GM18507 (cell line): Measurements from ENCODE around the gene FAM240B.

Experiments
- DNase-seq: peaks from one replicate; pipeline ENCODE4 v3.0.0; 2011; ENCODE audit warnings: low read depth; ENCODE audit not compliant: insufficient read length; ENCODE audit errors: extremely low spot score
- FAIRE-seq: peaks from 2 replicates; lab custom pipeline; 2011; peaks lifted over from hg19 to GRCh38; lab: Jason Lieb, UNC

The FAM240B gene

DNA sequence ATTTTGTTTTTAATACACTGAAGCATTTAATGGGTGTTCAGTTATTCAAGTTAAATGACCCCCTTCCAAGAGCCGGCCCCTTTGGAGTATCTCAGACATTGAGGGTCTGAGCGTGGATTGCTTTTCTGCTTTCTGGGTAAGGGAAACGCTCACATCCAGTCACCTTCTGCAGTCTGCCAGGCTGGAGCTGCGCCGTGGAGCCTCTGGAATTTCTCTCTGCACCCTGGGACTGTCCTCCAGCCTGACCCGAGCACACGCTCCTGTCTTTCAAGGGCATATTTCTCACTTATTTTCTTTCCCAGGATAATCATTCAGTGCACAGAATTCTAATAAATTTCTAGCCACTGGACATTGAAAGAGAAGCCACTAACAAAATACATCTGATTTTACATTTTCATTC is 13.4 kb downstream of the FAM240B start:
- FAIRE-seq: no peak
- DNase-seq: no peak

DNA sequence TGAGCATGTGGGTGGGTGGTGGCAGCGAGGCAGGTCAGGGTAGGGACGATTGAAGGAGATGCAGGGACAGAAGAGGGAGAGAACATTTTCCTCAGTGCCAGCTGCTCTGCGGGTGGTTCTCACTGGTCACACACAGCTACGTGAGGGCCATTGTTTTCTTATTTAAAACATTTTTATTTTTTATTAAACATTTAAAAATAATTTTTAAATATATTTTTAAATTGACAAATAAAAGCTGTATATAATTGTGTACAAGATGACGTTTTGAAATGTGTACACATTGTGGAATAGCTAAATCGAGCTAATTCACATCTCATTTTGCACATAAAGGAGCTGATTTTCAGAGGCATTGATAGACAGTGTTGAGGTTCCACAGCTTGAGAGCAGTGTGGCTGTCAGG is 14.0 kb downstream of the FAM240B start:
- DNase-seq: no peak
- FAIRE-seq: no peak

GRCh38 chr9:38700695-38701094 is 19.2 kb downstream of the FAM240B start:
- FAIRE-seq: no peak
- no peak for DNase-seq

- no peak for FAIRE-seq
These were observed 20.6 kb downstream of the FAM240B start for GRCh38 chr9:38699337-38699736.

GRCh38 chr9:38697776-38698300 is 22.1 kb downstream of the FAM240B start:
- FAIRE-seq (no peak), DNase-seq (no peak)

More at GRCh38 chr9:38699337-38699736, 20.6 kb downstream of the FAM240B start:
- no peak for DNase-seq

DNA sequence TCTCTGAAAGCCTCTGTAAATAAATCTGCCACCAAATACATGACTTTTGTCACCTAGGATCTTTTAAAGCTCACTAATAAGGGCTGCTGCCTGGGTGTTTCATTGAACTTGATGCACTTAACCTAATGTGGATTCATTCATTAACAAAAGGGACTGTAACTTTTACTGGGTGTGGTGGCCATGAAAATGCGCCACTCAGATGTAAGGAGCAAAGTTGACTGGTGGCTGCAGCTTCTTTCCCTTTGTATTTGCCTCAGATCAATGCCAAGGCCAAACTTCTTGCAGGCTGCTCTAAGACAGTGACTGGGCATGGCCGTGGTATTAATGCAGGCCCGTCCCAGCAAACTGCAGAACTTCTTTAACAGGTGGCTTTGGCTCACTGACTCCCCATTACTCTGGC is 22.9 kb downstream of the FAM240B start:
- FAIRE-seq (no peak), DNase-seq (no peak)

DNA sequence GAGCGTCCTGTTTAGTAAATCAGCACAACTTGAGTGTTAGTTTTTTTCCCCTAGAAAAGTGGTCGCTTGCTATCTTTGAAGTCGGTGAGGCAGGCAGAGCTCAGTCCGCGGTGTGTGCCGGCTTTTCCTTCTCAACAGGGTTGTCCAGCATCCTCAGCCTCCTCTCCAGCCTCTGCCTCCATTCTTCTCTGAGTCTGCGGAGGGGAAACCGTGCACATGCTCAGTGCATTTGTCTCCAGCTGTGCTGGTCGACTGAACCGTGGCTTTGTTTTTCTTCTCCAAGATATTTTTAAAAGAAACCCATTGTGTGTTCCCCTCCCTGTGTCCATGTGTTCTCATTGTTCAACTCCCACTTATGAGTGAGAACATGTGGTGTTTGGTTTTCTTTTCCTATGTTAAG is 25.3 kb downstream of the FAM240B start:
- FAIRE-seq: no peak
- no peak for DNase-seq

DNA sequence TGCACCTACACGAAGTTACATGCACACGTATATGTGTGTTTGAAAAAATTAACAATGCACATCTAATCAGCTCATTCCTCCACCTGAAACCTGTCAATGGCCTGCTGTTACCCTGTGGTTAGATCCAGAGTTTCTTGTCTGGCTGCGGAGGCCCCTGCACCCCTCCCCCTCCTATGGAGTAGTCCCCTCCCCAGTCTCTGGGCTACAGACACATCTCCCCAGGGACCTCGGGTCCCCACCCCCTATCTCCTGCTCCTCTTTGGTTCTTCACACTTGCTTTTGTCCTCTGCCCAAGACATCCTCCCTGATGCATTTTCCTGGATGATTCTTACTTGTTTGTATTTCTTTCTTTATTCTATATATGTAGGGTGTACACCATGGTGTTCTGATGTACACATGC is 27.2 kb downstream of the FAM240B start:
- no peak for DNase-seq
- FAIRE-seq: no peak

- DNase-seq (no peak), FAIRE-seq (no peak)
These were observed 29.4 kb downstream of the FAM240B start for GRCh38 chr9:38690574-38690973.

DNA sequence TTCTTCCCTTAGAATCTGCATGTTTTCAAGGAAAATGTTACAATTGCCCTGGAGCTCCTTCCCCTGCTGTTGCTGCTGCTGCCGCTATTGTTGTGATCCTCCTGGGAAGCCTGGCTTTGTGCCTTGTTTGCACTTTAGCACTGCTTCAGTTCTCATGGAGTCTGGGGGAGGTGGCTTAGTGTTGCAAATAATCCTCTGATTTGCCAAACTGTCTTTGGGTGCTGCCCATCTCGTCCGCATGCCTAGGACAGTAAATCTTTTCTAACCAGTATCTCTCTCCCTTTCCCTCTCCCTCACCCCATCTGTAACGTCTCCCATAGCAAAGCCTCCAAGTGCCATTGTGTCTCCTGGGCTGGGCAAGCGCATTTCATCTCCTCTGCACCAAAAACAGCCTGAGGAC is 30.3 kb downstream of the FAM240B start:
- FAIRE-seq (no peak), DNase-seq (no peak)

DNA sequence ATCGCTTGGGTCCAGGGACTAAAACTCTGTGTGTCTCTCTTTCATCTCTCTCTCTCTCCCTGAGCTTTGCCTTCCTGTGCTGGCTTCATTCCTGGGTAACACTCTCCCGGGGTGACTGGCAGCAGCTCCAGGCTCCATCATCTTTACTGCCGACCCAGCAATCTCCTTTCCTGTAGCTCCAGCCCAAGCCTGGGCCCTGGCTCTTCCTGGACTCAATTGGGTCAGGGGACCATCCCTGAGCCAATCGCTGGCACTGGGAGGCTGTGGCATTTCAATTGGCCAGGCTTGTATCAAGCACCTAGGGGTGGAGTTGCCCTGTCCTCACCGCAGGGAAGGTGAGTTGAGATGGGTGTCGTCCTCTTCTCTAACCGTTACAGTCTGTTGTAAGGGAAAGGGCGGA is 31.9 kb downstream of the FAM240B start:
- FAIRE-seq (no peak), DNase-seq (no peak)

DNA sequence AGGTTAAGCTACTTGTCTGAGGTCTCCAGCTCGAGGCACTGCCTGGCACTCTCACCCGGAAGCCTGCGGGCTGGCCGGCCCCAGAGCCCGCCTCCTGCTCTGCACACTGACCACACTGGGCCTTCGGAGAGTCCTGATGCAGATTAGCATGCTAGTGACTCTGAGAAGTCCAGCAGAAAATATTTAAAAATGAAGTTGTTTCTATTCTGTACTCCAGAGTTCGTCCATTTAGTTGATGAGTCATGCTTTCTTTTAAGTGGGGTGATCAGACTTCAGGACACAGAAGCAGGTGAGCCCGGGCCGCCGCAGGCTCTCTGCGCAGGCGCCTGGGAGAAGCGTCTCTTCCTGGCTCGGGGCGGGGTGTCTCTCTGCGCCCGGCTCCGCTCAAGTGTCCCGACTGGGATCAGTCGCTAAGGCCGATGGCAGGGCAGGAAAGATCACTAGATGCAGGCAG is 32.5 kb downstream of the FAM240B start:
- DNase-seq (no peak), FAIRE-seq (no peak)

- FAIRE-seq (no peak), DNase-seq (no peak)
These were observed 33.0 kb downstream of the FAM240B start for GRCh38 chr9:38686933-38687332.

- no peak for FAIRE-seq
- DNase-seq: no peak
These were observed 34.4 kb downstream of the FAM240B start for GRCh38 chr9:38685535-38685934.

GRCh38 chr9:38683336-38683735 is 36.6 kb downstream of the FAM240B start:
- no peak for FAIRE-seq

DNA sequence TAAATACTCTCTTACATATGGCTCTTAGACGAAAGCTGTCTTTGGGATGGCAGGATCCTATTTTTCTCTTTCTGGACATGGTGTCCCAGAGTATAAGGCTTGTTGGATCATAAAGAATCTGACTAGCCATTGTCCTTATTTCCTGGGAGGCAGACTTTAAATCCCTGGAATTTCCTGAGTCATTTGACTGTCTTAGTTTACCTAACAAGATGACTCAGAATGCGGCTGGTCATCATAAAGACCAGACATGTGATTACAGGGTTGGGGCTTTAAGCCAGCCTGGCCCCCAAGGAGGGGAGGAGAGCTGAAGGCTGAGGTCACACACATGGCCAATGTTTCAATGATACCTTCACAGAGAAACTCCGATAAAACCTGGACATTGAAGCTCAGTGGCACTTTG is 37.2 kb downstream of the FAM240B start:
- no peak for FAIRE-seq

More at GRCh38 chr9:38683336-38683735, 36.6 kb downstream of the FAM240B start:
- no peak for DNase-seq

DNA sequence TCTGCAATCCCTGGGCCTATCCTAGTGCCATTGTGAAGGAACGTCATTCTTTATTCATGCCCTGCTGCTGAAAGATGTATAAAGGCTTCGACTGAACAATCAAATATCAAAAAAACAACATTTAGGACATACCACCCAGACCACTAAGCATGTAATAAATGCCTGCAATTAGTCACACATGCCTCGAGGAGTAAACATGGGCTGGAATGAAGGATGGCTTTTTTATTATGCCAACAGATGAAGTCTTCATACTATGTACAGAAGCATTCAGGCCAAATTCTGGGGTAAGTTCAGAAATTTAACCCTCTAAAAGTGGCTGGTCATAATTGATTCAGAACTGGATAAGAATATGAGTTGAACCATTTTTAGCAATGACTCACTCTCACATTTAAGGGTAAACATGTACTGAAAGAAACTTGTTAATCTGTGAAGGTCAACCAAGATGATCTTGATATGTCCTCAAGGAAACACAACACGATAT is 38.1 kb downstream of the FAM240B start:
- FAIRE-seq: no peak
- DNase-seq: no peak

More for the DNA sequence above, 37.2 kb downstream of the FAM240B start:
- DNase-seq: no peak

DNA sequence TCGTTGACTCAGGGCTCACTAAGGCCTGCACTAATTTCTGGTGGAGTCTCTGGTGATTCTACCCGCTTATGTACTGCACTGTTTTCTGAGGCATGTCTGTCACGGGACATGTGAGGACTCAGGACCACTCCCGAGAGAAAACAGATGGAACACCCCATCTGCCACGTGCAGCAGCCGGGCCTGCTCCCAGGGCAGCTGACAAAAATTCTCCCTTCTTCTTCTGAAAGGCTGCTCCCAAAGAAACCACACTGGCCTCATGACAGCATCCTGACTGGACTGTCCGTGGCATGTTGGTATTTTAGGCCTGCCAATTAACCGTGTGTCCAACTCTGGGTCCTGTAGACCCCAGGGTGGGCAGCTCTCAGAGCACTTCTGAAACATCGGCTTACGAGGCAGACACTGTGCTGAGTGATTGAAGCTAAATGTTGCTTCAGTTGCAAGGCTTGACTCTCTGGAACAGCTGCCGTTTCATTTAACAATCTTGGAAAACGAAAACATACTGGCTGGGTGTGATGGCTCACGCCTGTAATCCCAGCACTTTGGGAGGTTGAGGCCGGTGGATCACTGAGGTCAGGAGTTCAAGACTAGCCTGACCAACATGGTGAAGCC is 39.0 kb downstream of the FAM240B start:
- FAIRE-seq (no peak), DNase-seq (no peak)

DNA sequence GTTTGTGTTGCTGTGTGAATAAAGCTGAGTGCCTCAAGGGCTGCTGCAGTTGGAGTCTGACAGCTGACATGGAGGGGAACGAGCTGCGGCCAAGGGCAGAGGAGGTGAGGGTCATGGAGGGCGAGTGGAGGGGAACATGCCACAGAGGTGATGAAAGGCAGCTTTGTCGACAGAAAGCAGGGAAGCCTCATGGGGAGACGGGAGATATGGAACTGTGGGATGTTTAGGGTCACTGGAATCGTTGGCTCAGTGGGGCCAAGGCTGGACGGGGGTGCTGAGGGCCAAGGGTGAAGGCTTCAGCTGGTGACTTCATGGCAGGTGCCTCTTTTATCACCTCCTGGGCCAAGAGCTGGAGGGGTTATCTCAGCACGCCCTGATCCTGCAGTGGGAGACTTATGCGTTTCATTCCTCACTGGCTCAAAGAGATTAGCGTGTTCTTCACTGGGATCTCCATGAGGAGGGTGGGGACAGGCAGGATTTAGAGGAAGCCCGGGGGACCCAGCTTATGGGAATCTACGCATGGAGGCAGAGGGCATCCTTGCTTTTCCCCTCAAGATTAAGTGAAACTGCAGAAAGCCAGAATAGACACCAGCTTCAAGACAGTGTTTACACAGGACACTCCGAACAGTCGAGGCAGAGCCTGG is 42.2 kb downstream of the FAM240B start:
- no peak for FAIRE-seq
- no peak for DNase-seq

- FAIRE-seq (no peak), DNase-seq (no peak)
These were observed 44.1 kb downstream of the FAM240B start for GRCh38 chr9:38675831-38676230.

- FAIRE-seq (no peak), DNase-seq (no peak)
These were observed 44.7 kb downstream of the FAM240B start for GRCh38 chr9:38675211-38675610.
